Stimulated activated CD4-positive, alpha-beta T cell treated with anti-CD3 and anti-CD28 coated beads, Interleukin-12 subunit alpha, Interleukin-12 subunit beta, amount 100 ng/mL, for 4 hours (primary cell): ENCODE data around the gene GPX1.
"Not testable (repeated sequence)": the region's sequence is repeated elsewhere in the genome, so short reads cannot be mapped to it uniquely, and the experiment has no call there.

Source experiments
- DNase-seq: peaks from one replicate; pipeline ENCODE4 v3.0.0-alpha.2; 2020

The GPX1 gene

GRCh38 chr3:49357443-49358216 lies 523 bp downstream of the GPX1 start:
- peak; percentile 48 for DNase-seq

GRCh38 chr3:49357095-49357442 lies 1.1 kb downstream of the GPX1 start:
- DNase-seq, result not testable (repeated sequence)

- no peak for DNase-seq
Observed at GRCh38 chr3:49352890-49353421, 5.2 kb downstream of the GPX1 start.

GRCh38 chr3:49352281-49352680 lies 5.9 kb downstream of the GPX1 start:
- DNase-seq, result no peak

GRCh38 chr3:49351521-49352011 lies 6.6 kb downstream of the GPX1 start:
- DNase-seq, result no peak

GRCh38 chr3:49349348-49350114 lies 8.6 kb downstream of the GPX1 start:
- DNase-seq, result no peak

GRCh38 chr3:49348361-49348760 lies 9.8 kb downstream of the GPX1 start:
- DNase-seq, result not testable (repeated sequence)

GRCh38 chr3:49346797-49347251 lies 11.3 kb downstream of the GPX1 start:
- DNase-seq, result no peak

GRCh38 chr3:49343163-49343562 lies 15.0 kb downstream of the GPX1 start:
- no peak for DNase-seq

GRCh38 chr3:49341996-49342395 lies 16.2 kb downstream of the GPX1 start:
- DNase-seq, result no peak

GRCh38 chr3:49339941-49340800 lies 18.0 kb downstream of the GPX1 start, which contains the start of gene USP4:
Gene USP4 (minus strand): TSS chr3:49340053. CDS start chr3:49340024, 29 bp downstream.
- peak; percentile 92 for DNase-seq

- DNase-seq, result peak; percentile 26
Observed at GRCh38 chr3:49339581-49339940, 18.6 kb downstream of the GPX1 start.

- no peak for DNase-seq
Observed at GRCh38 chr3:49333916-49334633, 24.1 kb downstream of the GPX1 start.

- no peak for DNase-seq
Observed at GRCh38 chr3:49333091-49333490, 25.1 kb downstream of the GPX1 start.

- no peak for DNase-seq
Observed at GRCh38 chr3:49329186-49329585, 29.0 kb downstream of the GPX1 start.

GRCh38 chr3:49328350-49328749 lies 29.8 kb downstream of the GPX1 start:
- not testable (repeated sequence) for DNase-seq

GRCh38 chr3:49327485-49327884 lies 30.7 kb downstream of the GPX1 start:
- no peak for DNase-seq

- DNase-seq, result no peak
Observed at GRCh38 chr3:49324768-49325167, 33.4 kb downstream of the GPX1 start.

- DNase-seq, result no peak
Observed at GRCh38 chr3:49316696-49317457, 41.3 kb downstream of the GPX1 start.

GRCh38 chr3:49313896-49314688 lies 44.1 kb downstream of the GPX1 start:
- DNase-seq, result no peak
